BJ (cell line): Measurements from ENCODE around the gene RAN. TPM values are rescaled to one million over a fixed set of nuclear protein-coding genes. Genes with fewer than 3 reads are reported as not detected.

Experiments
- CTCF ChIA-PET: fragments of 350-600 bp; formaldehyde crosslinking; extraction: SDS; loops from one replicate; lab custom pipeline; 2021; ENCODE audit warnings: antibody characterized with exemption, inconsistent platforms; lab: Yijun Ruan, JAX
- POLR2A ChIA-PET: fragments of 300-600 bp; sonication (Branson Sonifier 250); formaldehyde crosslinking; extraction: SDS; loops from one replicate; lab custom pipeline; 2021; ENCODE audit warnings: antibody characterized with exemption; lab: Charles Lee
- DNase-seq: peaks from one replicate; pipeline ENCODE4 v3.0.0-alpha.2; 2011; ENCODE audit warnings: low read depth
- H3K27me3 ChIP-seq: 2 replicates; pipeline ENCODE4 v1.6.0; 2011; ENCODE audit warnings: low read length; ENCODE audit not compliant: control insufficient read depth, insufficient read depth
- H3K36me3 ChIP-seq: 2 replicates; pipeline ENCODE4 v1.5.1; 2011; ENCODE audit warnings: low read length; ENCODE audit not compliant: control insufficient read depth, insufficient read depth
- H3K4me3 ChIP-seq: 2 replicates; pipeline ENCODE4 v1.5.1; 2011; ENCODE audit warnings: low read depth, mild to moderate bottlenecking, control low read depth, low read length
- CTCF ChIP-seq: IDR thresholded peaks from 2 replicates; pipeline ENCODE4 v1.5.1; 2011; ENCODE audit warnings: low read depth, mild to moderate bottlenecking, control low read depth, inconsistent platforms, low read length, moderate library complexity; ENCODE audit not compliant: insufficient read depth
- polyA plus RNA-seq: library from polyadenylated mRNA; depleted of rRNA; stranded (reverse); fragments of >200 nt; gene quantifications from 2 replicates; pipeline ENCODE4 v1.2.3, GENCODE V29; 2011

Gene RAN
- polyA plus RNA-seq, 1 experiment, result 1,011 TPM

- POLR2A ChIA-PET, result no interaction called here
Measured at GRCh38 chr12:130911933-130912332, 40.1 kb downstream of the RAN start.

GRCh38 chr12:130916241-130916911 is 44.5 kb downstream of the RAN start:
- Histone ChIP-seq H3K27me3 (no peaks in the 10 kb centered on the region), H3K4me3 (peak overlapping the region; percentile 9), H3K36me3 (no peaks in the 10 kb centered on the region)
- TF ChIP-seq CTCF, result peak; percentile 99
- ChIA-PET CTCF (interaction anchor here (0.6 to 4.0 kb wide), 31 partner anchors 8 to 948 kb away, joined by 3 to 30 read pairs (median 3); partner anchors contain the start of gene ADGRD1), POLR2A (no interaction called here)
- no peak for DNase-seq

More at GRCh38 chr12:130911933-130912332, 40.1 kb downstream of the RAN start:
- Histone ChIP-seq H3K36me3 (no peaks in the 10 kb centered on the region), H3K4me3 (no peak overlapping the region), H3K27me3 (no peaks in the 10 kb centered on the region)
- DNase-seq, result no peak
- TF ChIP-seq CTCF, result no peak
- CTCF ChIA-PET, result interaction anchor here (0.5 kb wide), 1 partner anchor 77 kb away, joined by 3 read pairs; no protein-coding TSS in a partner anchor

- POLR2A ChIA-PET, result no interaction called here
Measured at GRCh38 chr12:130917607-130918006, 45.7 kb downstream of the RAN start.

GRCh38 chr12:130919086-130919485 is 47.2 kb downstream of the RAN start:
- DNase-seq, result no peak
- no peak for TF ChIP-seq CTCF
- ChIA-PET CTCF (interaction anchor here (4.0 kb wide), 1 partner anchor 213 kb away, joined by 30 read pairs; no protein-coding TSS in a partner anchor), POLR2A (no interaction called here)
- no peak overlapping the region for H3K4me3 ChIP-seq
- H3K36me3 ChIP-seq, result no peaks in the 10 kb centered on the region
- no peaks in the 10 kb centered on the region for H3K27me3 ChIP-seq

More at GRCh38 chr12:130917607-130918006, 45.7 kb downstream of the RAN start:
- TF ChIP-seq CTCF, result no peak
- DNase-seq, result no peak
- Histone ChIP-seq H3K4me3 (no peak overlapping the region), H3K36me3 (no peaks in the 10 kb centered on the region), H3K27me3 (no peaks in the 10 kb centered on the region)
- CTCF ChIA-PET, result interaction anchor here (1.0 to 4.0 kb wide), 7 partner anchors 33 to 947 kb away, joined by 3 to 30 read pairs (median 4); no protein-coding TSS in a partner anchor

- no peak for DNase-seq
- ChIA-PET POLR2A (interaction anchor here (1.5 kb wide), 1 partner anchor 12 kb away, joined by 8 read pairs; no protein-coding TSS in a partner anchor), CTCF (interaction anchor here (1.0 to 1.2 kb wide), 3 partner anchors 185 to 909 kb away, joined by 3 read pairs; no protein-coding TSS in a partner anchor)
- Histone ChIP-seq H3K4me3 (no peak overlapping the region), H3K27me3 (no peaks in the 10 kb centered on the region), H3K36me3 (no peaks in the 10 kb centered on the region)
- TF ChIP-seq CTCF, result no peak
Measured at GRCh38 chr12:130920119-130920703, 48.3 kb downstream of the RAN start.
